DMS 273 treated with DMSO at 0.1 percent for 48 hours (cell line): ENCODE measurements around the gene CCDC57.
A peak's percentile ranks its signal among the peaks of the same experiment; 100 is the strongest.
"Not testable (repeated sequence)": the region's sequence is repeated elsewhere in the genome, so short reads cannot be mapped to it uniquely, and the experiment has no call there.

Experiments
- DNase-seq: peaks from one replicate; lab custom pipeline; 2025; lab: John Stamatoyannopoulos, UW

The CCDC57 gene

DNA sequence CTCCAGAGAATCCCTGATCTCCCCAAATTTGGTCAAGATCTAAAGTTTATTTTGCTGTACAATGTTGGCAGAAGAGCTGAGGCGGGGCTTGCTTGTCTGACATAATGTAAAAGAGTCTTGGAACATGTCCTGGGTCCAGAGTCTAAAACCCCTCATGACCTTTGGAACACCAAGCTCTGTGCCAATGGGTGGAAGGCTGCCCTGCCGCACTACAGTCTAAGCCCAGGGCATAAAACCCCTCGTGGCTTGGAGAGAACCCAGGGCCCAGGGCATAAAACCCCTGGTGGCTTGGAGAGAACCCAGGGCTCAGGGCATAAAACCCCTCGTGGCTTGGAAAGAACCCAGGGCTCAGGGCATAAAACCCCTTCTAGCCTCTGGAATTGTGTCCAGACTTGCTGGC is 36.7 kb downstream of the CCDC57 start:
- no peak for DNase-seq

GRCh38 chr17:82175201-82175600 is 37.4 kb downstream of the CCDC57 start:
- no peak for DNase-seq

GRCh38 chr17:82174042-82174857 is 38.4 kb downstream of the CCDC57 start:
- not testable (repeated sequence) for DNase-seq

- DNase-seq = no peak
These were observed 39.1 kb downstream of the CCDC57 start for GRCh38 chr17:82173351-82174041.

DNA sequence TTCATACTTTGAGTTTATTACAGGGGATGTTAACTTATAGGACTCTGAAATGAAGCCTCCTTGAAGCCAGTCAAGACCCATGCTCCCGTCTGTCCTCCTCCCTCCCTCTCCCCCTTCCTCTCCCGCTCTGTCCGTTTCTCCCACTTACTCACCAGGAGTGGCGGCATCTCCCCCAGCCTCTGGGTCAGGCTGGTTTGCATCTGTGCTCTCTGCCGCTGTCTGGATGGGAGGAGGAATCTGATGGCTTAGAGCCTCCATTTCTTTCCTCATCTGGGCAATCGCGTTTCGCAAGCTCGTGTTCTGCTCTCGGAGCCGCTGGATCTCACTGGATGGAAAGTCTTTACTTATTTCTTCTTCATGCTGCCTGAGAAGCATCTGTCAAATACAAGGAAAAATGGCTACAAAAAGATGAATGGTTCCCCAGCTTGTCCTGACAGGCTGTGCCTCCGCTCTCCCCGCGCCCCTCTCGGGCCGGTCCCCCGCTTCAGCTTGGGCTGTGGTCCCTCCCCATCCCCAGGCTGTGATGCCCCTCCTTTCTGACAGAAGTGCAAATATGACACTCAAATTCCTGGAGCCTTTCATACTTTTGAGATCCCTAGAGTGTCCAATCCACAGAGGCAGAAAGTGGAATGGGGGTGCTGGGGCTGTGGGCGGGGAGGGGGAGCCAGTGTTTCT is 40.0 kb downstream of the CCDC57 start:
- no peak for DNase-seq

- no peak for DNase-seq
These were observed 40.8 kb downstream of the CCDC57 start for GRCh38 chr17:82171750-82172375.

DNA sequence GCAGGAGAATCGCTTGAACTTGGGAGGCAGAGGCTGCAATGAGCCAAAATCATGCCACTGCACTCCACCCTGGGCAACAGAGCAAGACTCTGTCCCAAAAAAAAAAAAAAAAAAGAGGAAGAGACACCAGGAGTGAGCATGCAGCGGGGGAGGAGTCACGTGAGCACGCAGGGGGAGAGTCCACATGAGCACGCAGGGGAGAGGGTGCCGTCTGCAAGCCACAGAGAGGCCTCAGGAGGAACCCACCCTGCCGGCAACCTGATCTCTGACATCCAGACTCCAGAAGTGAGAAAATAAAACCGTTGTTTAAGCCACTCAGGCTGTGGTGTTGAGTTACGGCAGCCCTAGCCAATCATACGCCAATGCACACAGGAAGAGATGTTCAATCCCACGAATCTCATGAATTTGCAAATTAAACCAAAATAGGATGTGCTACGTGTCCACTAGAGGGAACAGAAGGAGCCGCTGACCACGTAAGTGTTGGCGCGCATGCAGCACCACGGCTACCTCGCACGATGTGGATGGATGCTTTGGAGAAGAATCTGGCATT is 42.2 kb downstream of the CCDC57 start:
- DNase-seq = no peak

DNA sequence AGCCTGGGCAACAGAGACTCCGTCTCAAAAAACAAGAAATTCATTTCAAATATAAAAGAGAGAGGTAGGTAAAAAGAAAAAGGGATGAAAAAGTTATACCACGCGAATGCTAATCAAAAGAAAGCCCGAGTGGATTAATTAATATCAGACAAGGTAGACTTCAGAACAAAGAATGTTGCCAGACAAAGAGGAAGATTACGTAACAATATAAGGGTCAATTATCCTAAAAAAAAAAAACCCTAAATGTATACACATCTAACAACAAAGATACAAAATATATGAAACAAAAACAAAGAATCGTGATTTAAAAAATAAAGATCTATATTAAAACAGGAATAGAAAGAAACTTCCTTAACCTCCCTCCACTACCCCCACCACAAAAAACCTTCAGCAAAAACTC is 44.1 kb downstream of the CCDC57 start:
- DNase-seq = no peak

DNA sequence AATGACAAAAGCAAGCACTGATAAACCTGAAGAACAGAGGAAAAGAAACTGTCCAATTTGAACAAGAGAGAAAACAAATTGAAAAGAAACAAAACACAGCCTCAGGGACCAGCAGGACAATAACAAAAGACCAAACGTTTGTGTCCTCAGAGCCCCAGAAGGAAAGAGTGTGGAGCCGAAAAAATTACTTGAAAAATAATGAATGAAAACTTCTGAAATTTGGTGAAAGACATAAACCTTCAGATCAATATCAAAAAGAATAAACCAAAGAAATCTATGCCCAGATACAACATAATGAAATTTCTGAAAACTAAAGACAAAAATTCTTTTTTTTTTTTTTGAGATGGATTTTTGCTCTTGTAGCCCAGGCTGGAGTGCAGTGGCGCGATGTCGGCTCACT is 45.6 kb downstream of the CCDC57 start:
- no peak for DNase-seq

- no peak for DNase-seq
These were observed 47.8 kb downstream of the CCDC57 start for GRCh38 chr17:82164853-82165252.

DNA sequence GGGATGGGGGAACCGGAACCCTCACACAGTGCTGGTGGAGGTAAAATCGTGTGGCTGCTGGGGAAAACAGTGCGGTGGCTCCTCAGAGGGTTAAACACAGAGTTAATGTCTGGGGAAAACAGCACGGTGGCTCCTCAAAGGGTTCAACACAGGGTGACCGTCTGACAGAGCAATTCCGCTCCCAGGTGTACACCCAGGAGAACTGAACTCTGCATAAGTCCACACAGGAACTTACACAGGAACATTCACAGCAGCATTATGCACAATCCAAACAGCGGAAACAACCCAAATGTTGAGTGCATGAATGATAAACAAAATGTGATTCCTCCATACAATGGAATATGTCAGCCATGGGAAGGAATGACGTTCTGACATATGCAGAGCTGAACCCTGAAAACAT is 51.4 kb downstream of the CCDC57 start:
- no peak for DNase-seq

- no peak for DNase-seq
These were observed 52.6 kb downstream of the CCDC57 start for GRCh38 chr17:82160075-82160474.

DNA sequence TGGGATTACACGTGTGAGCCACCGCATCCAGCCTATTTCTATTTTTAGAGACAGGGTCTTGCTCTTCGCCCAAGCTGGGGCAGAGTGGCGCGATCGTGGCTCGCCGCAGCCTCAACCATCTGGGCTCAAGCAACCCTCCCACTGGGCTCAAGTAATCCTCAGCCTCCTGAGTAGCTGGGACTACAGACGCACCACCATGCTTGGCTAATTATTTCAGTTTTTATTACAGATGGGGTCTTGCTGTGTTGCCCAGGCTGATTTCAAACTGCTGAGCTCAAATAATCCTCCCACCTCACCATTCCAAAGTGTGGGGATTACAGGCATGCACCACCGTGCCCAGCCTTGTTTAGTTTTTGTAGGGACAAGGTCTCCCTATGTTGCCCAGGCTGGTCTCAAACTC is 53.8 kb downstream of the CCDC57 start:
- no peak for DNase-seq

GRCh38 chr17:82157046-82158035 is 55.3 kb downstream of the CCDC57 start:
- no peak for DNase-seq

DNA sequence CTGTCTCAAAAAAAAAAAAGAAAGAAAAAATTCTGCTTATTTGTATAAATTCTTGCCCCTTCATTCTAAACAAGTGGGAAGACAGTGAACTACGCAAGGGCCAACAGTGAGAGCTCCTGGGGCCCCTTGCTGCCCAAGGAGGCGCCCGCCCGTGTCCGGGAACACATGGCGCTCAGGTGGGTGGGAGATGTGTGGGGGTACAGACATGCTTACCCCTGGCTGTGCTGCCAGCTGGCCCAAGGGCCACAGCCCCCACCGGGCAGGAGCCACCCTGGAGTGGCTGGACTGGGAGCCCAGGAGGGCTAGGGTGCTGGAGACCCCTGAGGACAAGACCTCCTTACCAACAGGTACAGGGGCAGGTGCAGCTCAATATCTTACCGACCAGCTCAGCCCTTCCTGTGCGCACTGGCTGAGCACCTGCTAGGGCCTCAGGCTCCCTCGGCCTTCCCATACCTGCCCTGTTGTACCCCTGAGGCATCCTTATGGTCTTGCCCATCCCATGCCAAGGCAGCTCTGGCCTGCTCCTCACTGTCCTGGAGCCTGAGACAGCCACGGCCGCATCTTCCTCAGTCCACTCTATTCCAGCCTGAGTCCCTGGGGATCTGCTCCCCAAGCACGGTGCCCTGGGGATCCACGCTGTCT is 56.2 kb downstream of the CCDC57 start:
- DNase-seq = no peak

- DNase-seq = no peak
These were observed 57.0 kb downstream of the CCDC57 start for GRCh38 chr17:82155606-82156005.

- DNase-seq = no peak
These were observed 57.7 kb downstream of the CCDC57 start for GRCh38 chr17:82154881-82155331.

GRCh38 chr17:82153745-82154375 is 58.8 kb downstream of the CCDC57 start:
- peak; percentile 33 for DNase-seq

- DNase-seq = no peak
These were observed 59.3 kb downstream of the CCDC57 start for GRCh38 chr17:82153295-82153691.
